NCI-H524 (cell line): Measurements from ENCODE around the gene C12orf76.

Source experiments
- DNase-seq, 2 experiments: peaks; one replicate each; lab custom pipeline; 2025; lab: John Stamatoyannopoulos, UW

The C12orf76 gene

GRCh38 chr12:109995686-109996482 is 52.4 kb downstream of the C12orf76 start, which contains the start of gene GIT2:
Gene GIT2 (minus strand): TSS chr12:109996368. CDS start chr12:109996224, 144 bp downstream.
- peak; percentile 87 to 91 for DNase-seq

DNA sequence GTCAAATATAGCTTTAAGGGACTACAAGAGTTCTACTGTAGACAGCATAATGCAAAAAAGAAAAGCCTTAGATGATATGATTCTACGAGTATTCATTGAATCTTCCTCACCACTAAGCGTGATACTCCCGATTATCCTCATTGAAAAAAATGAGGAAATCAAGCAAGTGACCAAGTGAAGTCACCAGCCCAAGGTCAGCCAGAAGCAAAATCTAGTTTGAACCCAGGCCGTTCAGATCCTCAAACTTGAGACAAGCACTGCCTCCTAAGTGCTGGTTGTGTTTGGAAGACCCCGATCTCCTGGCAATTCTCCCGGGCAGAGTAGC is 53.0 kb downstream of the C12orf76 start:
- DNase-seq: no peak

- DNase-seq: no peak
These were observed 53.7 kb downstream of the C12orf76 start for GRCh38 chr12:109994401-109995175.

GRCh38 chr12:109993091-109993490 is 55.2 kb downstream of the C12orf76 start:
- DNase-seq: no peak

DNA sequence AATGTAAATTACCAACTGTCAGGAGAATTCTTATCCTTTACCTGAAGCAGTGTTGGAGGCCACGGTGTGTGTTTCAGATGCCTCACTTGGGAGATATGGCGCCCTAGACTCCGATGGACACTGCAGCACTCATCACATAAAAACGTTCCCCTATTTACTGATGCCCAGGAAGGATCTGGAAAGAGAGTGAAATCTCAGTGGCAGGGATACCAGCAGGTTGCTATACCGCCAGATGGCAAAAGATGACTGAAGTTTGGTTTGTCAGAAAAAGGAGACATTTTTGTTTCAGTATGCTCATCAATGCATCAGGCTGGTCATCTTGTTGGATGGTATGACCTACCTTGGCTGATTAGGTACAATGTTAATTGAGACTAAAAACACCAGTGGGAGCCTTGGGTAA is 56.7 kb downstream of the C12orf76 start:
- DNase-seq: no peak
